NCI-H2227 (cell line): ENCODE data around the gene WDR49.
"Not testable (repeated sequence)": the region's sequence is repeated elsewhere in the genome, so short reads cannot be mapped to it uniquely, and the experiment has no call there.

ENCODE experiments used
- DNase-seq: peaks from one replicate; lab custom pipeline; 2025; ENCODE audit not compliant: unreplicated experiment; lab: John Stamatoyannopoulos, UW

The WDR49 gene

DNA sequence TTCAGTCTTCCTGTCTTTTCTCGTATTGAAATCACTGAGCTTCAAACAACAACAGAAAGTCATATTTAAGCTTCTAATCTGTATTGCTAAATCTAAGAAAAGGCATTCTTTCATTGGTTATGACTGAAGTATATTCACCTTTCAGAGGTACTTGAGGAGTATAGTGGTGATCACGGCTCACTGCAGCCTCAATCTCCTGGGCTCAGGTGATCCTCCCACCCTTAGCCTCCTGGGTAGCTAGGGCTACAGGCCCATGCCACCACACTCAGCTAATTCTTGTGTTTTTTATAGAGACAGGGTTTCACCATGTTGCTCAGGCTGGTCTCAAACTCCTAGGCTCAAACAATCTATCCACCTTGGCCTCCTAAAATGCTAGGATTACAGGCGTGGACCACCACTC lies 38.7 kb downstream of the WDR49 start:
- DNase-seq, result no peak

DNA sequence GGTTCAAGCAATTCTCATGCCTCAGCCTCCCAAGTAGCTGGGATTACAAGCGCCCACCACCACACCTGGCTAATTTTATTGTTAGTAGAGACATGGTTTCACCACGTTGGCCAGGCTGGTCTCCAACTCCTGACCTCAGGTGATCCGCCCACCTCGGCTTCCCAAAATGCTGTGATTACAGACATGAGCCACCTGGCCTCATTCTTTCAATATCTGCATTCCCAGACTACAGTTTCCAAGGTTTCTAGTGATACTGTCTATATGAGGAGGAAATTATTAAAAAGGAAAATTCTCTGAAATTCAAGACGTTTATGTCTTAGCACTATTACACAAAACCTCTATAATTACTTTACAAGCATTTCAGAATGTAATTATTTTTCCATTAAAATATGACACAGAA lies 39.5 kb downstream of the WDR49 start:
- not testable (repeated sequence) for DNase-seq

- DNase-seq, result no peak
These were observed 42.0 kb downstream of the WDR49 start for GRCh38 chr3:167611718-167612117.

DNA sequence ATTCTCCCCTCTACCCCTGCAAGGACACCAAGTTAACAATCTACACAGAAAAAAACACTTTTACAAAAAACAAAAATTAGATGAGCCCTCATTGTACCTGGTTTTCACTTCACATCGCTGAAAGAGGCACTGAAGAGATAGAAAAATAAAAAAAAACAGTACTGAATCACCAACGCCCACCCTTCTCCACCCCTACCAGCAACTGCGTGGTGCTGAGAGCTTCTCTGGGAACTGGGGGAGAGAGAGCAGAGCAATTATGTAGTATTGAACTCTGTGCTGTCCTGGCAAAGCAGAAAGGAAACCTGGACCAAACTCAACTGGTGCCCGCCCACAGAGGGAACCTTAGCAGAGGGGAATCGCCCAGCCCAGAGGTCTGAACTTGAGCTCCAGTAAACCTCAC lies 44.6 kb downstream of the WDR49 start:
- DNase-seq, result no peak

- DNase-seq, result no peak
These were observed 46.9 kb downstream of the WDR49 start for GRCh38 chr3:167606836-167607235.

DNA sequence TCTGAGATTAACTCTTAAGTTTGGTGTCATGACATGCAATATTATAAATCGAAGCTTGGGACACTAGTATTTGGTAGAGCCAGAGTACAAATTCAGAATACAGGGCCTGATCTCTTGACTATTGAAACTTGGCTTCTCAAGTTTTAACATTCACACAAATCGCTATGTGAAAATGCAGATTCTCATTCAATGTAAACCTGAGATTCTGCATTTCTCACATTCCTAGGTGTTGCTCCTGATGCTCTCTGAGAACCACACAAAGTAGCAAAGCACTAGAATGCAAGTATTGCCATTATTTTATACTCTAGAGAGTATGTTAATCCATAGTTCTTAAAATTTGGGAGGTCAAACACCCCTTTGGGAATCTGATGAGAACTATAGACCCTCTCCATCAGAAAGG lies 47.9 kb downstream of the WDR49 start:
- DNase-seq, result no peak

DNA sequence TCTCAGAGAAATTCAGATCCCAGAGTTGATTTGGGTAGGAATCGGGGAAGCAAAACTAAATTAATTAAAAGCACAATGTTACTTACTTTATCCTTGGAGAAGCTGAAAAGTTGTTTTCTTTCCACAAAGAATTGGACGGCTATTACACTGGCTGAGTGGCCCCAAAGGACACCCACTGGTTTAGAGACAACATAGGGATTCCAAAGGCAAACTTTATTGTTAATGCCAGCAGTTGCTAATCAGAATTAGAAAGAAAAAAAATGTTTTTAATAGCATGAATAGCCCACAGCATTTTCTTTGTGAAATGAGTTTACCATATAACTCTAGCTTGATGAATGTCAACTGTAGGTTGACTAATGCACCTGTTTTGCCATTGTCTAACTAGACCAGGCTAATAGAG lies 51.7 kb downstream of the WDR49 start:
- DNase-seq, result no peak

DNA sequence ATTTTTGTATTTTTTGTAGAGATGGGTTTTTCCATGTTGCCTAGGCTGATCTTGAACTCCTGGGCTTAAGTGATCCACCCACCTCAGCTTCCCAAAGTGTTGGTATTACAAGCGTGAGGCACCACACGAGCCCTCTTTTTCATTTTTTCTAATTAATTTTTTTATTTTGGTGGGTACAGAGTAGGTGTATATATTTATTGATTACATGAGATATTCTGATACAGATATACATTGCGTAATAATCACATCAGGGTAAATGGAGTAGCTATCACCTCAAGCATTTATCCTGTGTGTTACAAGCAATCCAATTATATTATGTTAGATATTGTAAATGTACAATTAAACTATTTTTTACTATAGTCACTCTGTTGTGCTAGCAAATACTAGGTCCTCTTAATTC lies 66.1 kb downstream of the WDR49 start:
- DNase-seq, result no peak

DNA sequence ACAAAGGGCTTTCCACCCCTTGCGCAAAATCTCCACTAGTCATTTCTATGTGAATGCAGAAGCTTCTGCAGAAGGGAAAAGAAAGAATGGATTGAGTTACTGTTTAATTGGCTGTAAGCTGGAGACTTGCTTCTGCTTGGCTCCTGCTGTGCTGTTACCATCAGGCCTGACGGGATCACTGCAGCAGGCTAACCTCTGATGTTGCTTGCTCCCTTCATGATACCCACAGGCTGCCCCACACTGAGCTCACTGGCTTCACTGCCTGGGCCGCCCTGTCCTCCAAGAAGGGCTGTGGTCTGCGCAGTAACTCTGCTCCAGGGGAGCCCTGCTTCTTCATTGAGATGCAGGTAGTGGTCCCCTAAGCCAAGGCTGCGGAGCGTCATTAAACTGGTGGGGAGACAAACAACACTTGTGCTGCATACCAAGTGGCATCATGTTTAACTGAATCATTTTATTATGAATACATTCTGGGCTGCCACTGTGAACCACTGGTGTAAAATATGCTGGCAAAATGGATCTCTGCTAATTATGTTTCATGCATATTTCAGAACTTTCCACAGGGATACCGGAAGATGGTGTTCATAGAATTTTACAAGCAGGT lies 78.6 kb downstream of the WDR49 start:
- DNase-seq, result no peak

GRCh38 chr3:167572991-167573390 lies 80.8 kb downstream of the WDR49 start:
- no peak for DNase-seq

GRCh38 chr3:167568634-167569033 lies 85.1 kb downstream of the WDR49 start:
- no peak for DNase-seq

- no peak for DNase-seq
These were observed 88.3 kb downstream of the WDR49 start for GRCh38 chr3:167565489-167565888.

DNA sequence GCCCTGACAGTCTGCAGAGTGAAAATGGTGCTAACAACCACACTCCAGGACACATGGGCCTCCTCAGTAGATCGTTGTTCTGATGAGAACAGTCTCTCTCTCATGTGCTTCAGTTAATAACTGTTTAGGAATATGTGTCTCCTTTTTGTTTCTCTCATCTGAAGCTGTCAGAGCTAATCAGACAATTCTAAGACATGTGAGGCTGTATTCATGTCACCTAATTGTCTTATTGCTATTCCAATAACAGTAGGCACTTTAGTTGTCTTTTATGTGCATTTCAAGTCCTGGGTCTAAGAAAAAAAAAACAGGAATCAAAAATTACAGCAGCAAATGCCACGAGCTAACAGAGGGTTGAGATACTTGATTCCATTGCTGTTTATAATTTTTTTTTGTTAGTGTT lies 89.1 kb downstream of the WDR49 start:
- DNase-seq, result no peak

DNA sequence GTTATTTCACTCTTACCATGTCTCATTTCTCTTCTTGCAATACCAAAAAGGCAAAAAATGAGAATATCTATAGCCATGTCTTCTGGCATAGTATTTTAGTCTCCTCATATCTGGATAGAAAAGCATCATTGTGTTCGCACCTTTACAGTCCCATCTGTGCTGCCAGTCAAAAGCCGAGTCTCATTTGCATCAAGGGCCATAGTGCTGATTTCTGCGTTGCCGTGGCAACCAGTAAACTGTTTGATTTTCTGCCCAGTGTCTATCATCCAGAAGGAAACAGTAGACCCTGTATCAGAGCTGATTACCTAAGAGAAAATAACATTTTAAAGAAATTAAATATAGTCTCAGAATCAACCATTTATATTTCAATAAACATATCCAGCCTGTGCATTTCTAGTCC lies 93.8 kb downstream of the WDR49 start:
- no peak for DNase-seq

- DNase-seq, result no peak
These were observed 98.8 kb downstream of the WDR49 start for GRCh38 chr3:167554898-167555297.

DNA sequence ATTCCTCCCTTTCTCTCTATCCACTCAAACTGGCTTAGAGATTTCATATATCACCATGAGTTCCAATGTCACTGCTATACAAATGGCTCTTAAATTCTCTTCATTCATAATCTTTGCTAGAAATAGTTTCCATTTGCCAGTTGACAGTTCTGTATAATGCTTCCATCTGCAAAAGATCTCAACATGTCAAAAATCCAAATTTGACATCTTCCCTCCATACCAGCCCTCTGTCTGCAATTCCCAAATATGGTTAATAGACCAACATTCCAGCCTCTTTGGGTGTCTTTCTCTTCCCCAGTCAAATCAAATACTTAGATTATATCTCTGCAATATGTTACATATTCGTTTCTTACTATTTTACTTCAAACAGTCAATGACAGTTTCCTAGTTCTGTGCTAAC lies 115.7 kb downstream of the WDR49 start:
- no peak for DNase-seq

DNA sequence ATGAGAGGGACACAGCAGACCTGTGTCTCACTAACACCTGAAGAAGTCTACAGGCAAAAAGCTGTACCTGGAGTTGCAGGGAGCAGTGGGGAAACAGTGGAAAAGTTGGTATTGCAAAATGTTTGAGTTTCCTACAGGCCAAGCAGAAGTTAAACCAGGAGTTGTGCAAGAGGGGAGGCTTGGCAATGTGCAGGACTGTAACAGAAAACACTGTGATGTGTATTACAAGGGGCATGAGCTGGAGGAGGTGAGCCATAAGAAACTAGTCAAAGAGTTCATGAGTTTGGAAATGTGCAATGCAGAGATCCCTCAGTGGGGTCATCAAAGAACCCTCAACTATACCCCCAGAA lies 132.8 kb downstream of the WDR49 start:
- DNase-seq, result no peak

GRCh38 chr3:167520266-167521005 lies 133.3 kb downstream of the WDR49 start:
- DNase-seq, result no peak

DNA sequence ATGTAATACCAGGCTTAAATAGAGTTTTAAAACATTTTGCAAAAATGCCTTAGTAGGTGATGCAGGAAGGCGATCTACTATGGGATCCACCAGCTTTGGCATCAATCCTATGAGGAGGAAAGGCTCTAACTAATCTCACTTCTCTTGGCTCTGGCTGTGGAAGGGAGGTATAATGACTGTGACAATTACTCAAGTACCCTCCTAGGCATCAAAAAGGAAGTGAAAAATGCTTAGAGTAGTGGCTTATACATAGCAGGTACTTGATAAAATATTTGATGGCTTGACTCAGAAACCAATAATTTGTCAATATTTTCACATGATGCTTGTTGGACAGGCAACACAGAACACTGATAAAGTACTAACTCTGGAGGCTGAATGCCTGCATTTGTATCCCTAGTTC lies 145.8 kb downstream of the WDR49 start:
- DNase-seq, result no peak

GRCh38 chr3:167502401-167502800 lies 151.3 kb downstream of the WDR49 start:
- no peak for DNase-seq

- no peak for DNase-seq
These were observed 151.8 kb downstream of the WDR49 start for GRCh38 chr3:167501941-167502340.

DNA sequence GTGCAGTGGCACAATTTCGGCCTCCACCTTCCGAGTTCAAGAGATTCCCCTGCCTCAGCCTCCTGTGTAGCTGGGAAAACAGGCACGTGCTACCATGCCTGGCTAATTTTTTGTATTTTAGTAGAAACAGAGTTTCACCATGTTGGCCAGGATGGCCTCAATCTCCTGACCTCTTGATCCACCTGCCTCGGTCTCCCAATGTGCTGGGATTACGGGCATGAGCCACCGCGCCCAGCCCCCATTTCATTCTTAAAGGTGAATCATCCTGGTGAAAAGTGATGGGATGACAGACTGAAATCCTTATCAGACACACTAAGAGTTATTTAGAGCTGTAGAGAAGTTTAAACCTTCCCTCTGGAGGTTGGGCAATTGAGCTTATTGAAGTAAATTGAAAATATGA lies 155.8 kb downstream of the WDR49 start:
- DNase-seq, result no peak

- DNase-seq, result no peak
These were observed 160.5 kb downstream of the WDR49 start for GRCh38 chr3:167493244-167493643.
